ENCODE measurements around the gene THUMPD3. TPM values are rescaled to one million over a fixed set of nuclear protein-coding genes. Genes with fewer than 3 reads are reported as not detected.

Gene THUMPD3
- total RNA-seq, 4 donors from 2014 or later, result 31.8 to 42.3 (median 34.5) TPM

GRCh38 chr3:9346141-9346540, 16.7 kb upstream of the THUMPD3 start:
- DNase-seq, result peak; percentile 36 to 55
- TF ChIP-seq POLR2A (IDR thresholded peaks at IDR 0.05), result no peak
- TF ChIP-seq, protein P1, sequence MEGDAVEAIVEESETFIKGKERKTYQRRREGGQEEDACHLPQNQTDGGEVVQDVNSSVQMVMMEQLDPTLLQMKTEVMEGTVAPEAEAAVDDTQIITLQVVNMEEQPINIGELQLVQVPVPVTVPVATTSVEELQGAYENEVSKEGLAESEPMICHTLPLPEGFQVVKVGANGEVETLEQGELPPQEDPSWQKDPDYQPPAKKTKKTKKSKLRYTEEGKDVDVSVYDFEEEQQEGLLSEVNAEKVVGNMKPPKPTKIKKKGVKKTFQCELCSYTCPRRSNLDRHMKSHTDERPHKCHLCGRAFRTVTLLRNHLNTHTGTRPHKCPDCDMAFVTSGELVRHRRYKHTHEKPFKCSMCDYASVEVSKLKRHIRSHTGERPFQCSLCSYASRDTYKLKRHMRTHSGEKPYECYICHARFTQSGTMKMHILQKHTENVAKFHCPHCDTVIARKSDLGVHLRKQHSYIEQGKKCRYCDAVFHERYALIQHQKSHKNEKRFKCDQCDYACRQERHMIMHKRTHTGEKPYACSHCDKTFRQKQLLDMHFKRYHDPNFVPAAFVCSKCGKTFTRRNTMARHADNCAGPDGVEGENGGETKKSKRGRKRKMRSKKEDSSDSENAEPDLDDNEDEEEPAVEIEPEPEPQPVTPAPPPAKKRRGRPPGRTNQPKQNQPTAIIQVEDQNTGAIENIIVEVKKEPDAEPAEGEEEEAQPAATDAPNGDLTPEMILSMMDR (IDR thresholded peaks at IDR 0.05), result no peak
- peaks cover 43 to 54% of the 10 kb centered on the region in 2 donors for H3K4me1 ChIP-seq
- H3K4me3 ChIP-seq (replicated peaks in 1 of 3), result no peak overlapping the region
- 80 to 84% methylated on average over 1 of the region's 1 CpG for WGBS, 2 donors
- H3K36me3 ChIP-seq, result no peaks in the 10 kb centered on the region
- H3K27ac ChIP-seq, result peak overlapping the region; percentile 89 to 99 (median 93)
- intact Hi-C loops (cut with DNase I), result no loop called here
- no peaks in the 10 kb centered on the region for H3K27me3 ChIP-seq
- H3K9me3 ChIP-seq, result no peaks in the 10 kb centered on the region

- Histone ChIP-seq H3K4me1 (peaks cover 52 to 64% of the 10 kb centered on the region in 2 donors), H3K36me3 (no peaks in the 10 kb centered on the region), H3K27me3 (no peaks in the 10 kb centered on the region), H3K4me3 (replicated peaks in 1 of 3) (no peak overlapping the region), H3K27ac (peak overlapping the region; percentile 89 to 99 (median 93)), H3K9me3 (no peaks in the 10 kb centered on the region)
- intact Hi-C loops (cut with DNase I), result no loop called here
- no peak for DNase-seq
- no peak for TF ChIP-seq POLR2A (IDR thresholded peaks at IDR 0.05)
- TF ChIP-seq, protein P1 (IDR thresholded peaks at IDR 0.05), result no peak
- WGBS, 2 donors, result 91 to 93% methylated on average over 5 of the region's 5 CpGs
Observed at GRCh38 chr3:9347081-9347480, 15.8 kb upstream of the THUMPD3 start.

DNA sequence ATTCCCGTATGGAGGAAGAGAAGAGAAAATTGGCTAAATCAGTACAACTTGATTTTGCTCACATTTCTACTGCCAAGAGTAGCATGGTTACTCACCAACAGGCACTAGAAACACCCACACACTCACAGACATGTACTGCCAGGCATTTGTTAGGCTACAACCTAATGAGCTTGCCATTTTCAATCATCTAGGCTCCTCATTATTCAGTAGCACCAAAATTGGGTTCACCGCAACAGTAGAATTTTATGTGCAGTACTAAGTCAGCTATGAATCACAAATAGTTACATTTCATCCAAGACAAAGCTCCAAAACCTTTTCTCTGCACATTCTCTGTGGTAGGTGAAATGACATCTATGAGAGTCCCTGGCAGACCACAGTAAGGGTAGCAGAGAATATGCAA, 15.0 kb upstream of the THUMPD3 start:
- DNase-seq, result peak; percentile 41 to 47
- no peak overlapping the region for H3K4me3 ChIP-seq (replicated peaks in 1 of 3)
- H3K27me3 ChIP-seq, result no peaks in the 10 kb centered on the region
- WGBS, 2 donors, result 47 to 62% methylated on average over 2 of the region's 2 CpGs
- H3K4me1 ChIP-seq, result peaks cover 61 to 72% of the 10 kb centered on the region in 2 donors
- peak overlapping the region; percentile 89 to 99 (median 93) for H3K27ac ChIP-seq
- no peak for TF ChIP-seq POLR2A (IDR thresholded peaks at IDR 0.05)
- TF ChIP-seq, protein P1 (IDR thresholded peaks at IDR 0.05), result no peak
- no peaks in the 10 kb centered on the region for H3K9me3 ChIP-seq
- intact Hi-C loops (cut with DNase I), result no loop called here
- H3K36me3 ChIP-seq, result no peaks in the 10 kb centered on the region

- H3K27ac ChIP-seq, result peak overlapping the region; percentile 89 to 99 (median 93)
- no peaks in the 10 kb centered on the region for H3K9me3 ChIP-seq
- TF ChIP-seq, protein P1 (IDR thresholded peaks at IDR 0.05), result no peak
- TF ChIP-seq POLR2A (IDR thresholded peaks at IDR 0.05), result no peak
- H3K4me3 ChIP-seq (replicated peaks in 1 of 3), result no peak overlapping the region
- WGBS, 2 donors, result 28 to 33% methylated on average over 2 of the region's 2 CpGs
- peaks cover 69 to 79% of the 10 kb centered on the region in 2 donors for H3K4me1 ChIP-seq
- H3K27me3 ChIP-seq, result no peaks in the 10 kb centered on the region
- DNase-seq, result peak; percentile 79 to 83
- no peaks in the 10 kb centered on the region for H3K36me3 ChIP-seq
- intact Hi-C loops (cut with DNase I), result no loop called here
Observed at GRCh38 chr3:9349321-9350117, 13.3 kb upstream of the THUMPD3 start.

GRCh38 chr3:9351709-9352126, 11.1 kb upstream of the THUMPD3 start:
- 10 to 37% methylated on average over 3 of the region's 3 CpGs for WGBS, 2 donors
- intact Hi-C loops (cut with DNase I), result no loop called here

More at GRCh38 chr3:9351709-9352126, 11.1 kb upstream of the THUMPD3 start:
- TF ChIP-seq, protein P1 (IDR thresholded peaks at IDR 0.05), result no peak
- TF ChIP-seq POLR2A (IDR thresholded peaks at IDR 0.05), result no peak
- H3K9me3 ChIP-seq, result no peaks in the 10 kb centered on the region
- peaks cover 67 to 69% of the 10 kb centered on the region in 2 donors for H3K4me1 ChIP-seq
- peak; percentile 59 to 65 for DNase-seq
- no peaks in the 10 kb centered on the region for H3K27me3 ChIP-seq
- H3K36me3 ChIP-seq, result no peaks in the 10 kb centered on the region
- no peak overlapping the region for H3K4me3 ChIP-seq (replicated peaks in 1 of 3)
- peak overlapping the region; percentile 40 to 99 (median 93) for H3K27ac ChIP-seq
